Measurements from ENCODE around the gene TMEM214. TPM values are rescaled to one million over a fixed set of nuclear protein-coding genes. Genes with fewer than 3 reads are reported as not detected.

TMEM214 gene
- total RNA-seq (10 to 100 TPM; 22.0 to 24.6 TPM), total RNA-seq (17.5 to 71.0 (median 46.0) reads per million in 172 experiments)
- 33.4 TPM for polyA plus RNA-seq (2013, experiment 1 of 2)
- polyA plus RNA-seq (2013, experiment 2 of 2): 41.3 TPM

- Mint-ChIP-seq H3K9me3 (no peaks in the 10 kb centered on the region), H3K36me3 (ENCODE audit: low read depth) (peaks cover 48% of the 10 kb centered on the region), H3K27ac (peak within 1 kb of the TSS; percentile 83), H3K27me3 (no peaks in the 10 kb centered on the region), H3K4me3 (peak within 1 kb of the TSS; percentile 96), H3K4me1 (ENCODE audit: low read depth) (peaks cover 45% of the 10 kb centered on the region)
- intact Hi-C loops (cut with DNase I, micrococcal nuclease): loop anchor here (1.0 to 5.0 kb wide), 7 partner anchors 17 to 102 kb away; partner anchors contain the start of genes AGBL5 (in 1 of the 2), KHK (in 1 of the 2), MAPRE3 (in 1 of the 2) and OST4 (in 1 of the 2)
- H3K4me3 ChIP-seq (ENCODE audit: low read length): peak within 1 kb of the TSS; percentile 92
- ATAC-seq (ENCODE audit: poor library complexity): peak; percentile 94
- no peaks in the 10 kb centered on the region for H3K27me3 ChIP-seq (ENCODE audit: control insufficient read depth in 1 of 2, insufficient read depth in 2 of 2, low read length in 2 of 2)
- peaks cover 36% of the 10 kb centered on the region for H3K4me1 ChIP-seq (ENCODE audit: insufficient read depth, low read length)
- no peak for TF ChIP-seq CTCF (IDR thresholded peaks at IDR 0.05)
- H3K27ac ChIP-seq (ENCODE audit: low read depth in 1 of 2, low read length in 2 of 2): peak within 1 kb of the TSS; percentile 64 to 73
- ChIA-PET POLR2A (interaction anchor here (0.7 to 4.5 kb wide), 7 partner anchors 13 to 61 kb away, joined by 3 to 37 read pairs (median 4); partner anchors contain the start of genes AGBL5, KHK and OST4), CTCF (interaction anchor here (1.2 to 4.0 kb wide), 3 partner anchors 16 to 54 kb away, joined by 4 to 13 read pairs (median 4); partner anchors contain the start of genes AGBL5 and KHK)
- H3K9me3 ChIP-seq (ENCODE audit: control insufficient read depth in 1 of 2, insufficient read depth in 1 of 2, low read length in 2 of 2): no peaks in the 10 kb centered on the region
- peaks cover 28% of the 10 kb centered on the region for H3K36me3 ChIP-seq (ENCODE audit: insufficient read depth, low read length)
- DNase-seq: peak; percentile 55 to 86 (median 74)
Observed at GRCh38 chr2:27032495-27033252, at the start of gene TMEM214. Gene TMEM214, plus strand, starts transcription at chr2:27032965. Its CDS starts 51 bp downstream, at chr2:27033016.

GRCh38 chr2:26983746-26984145 is 49.0 kb upstream of the TMEM214 start:
- ChIA-PET POLR2A (no interaction called here), CTCF (interaction anchor here (0.6 to 1.8 kb wide), 2 partner anchors 11 to 114 kb away, joined by 3 to 10 read pairs; no protein-coding TSS in a partner anchor)
- no peak overlapping the region for H3K4me3 Mint-ChIP-seq
- no peak overlapping the region for H3K27ac ChIP-seq (ENCODE audit: low read depth in 1 of 2, low read length in 2 of 2)
- H3K27me3 Mint-ChIP-seq: no peaks in the 10 kb centered on the region
- H3K4me3 ChIP-seq (ENCODE audit: low read length): no peak overlapping the region
- H3K9me3 ChIP-seq (ENCODE audit: control insufficient read depth in 1 of 2, insufficient read depth in 1 of 2, low read length in 2 of 2): no peaks in the 10 kb centered on the region
- DNase-seq: no peak
- no peak overlapping the region for H3K27ac Mint-ChIP-seq
- H3K4me1 ChIP-seq (ENCODE audit: insufficient read depth, low read length): no peaks in the 10 kb centered on the region
- no peaks in the 10 kb centered on the region for H3K9me3 Mint-ChIP-seq
- no peaks in the 10 kb centered on the region for H3K36me3 Mint-ChIP-seq (ENCODE audit: low read depth)
- H3K36me3 ChIP-seq (ENCODE audit: insufficient read depth, low read length): no peaks in the 10 kb centered on the region
- intact Hi-C loops (cut with DNase I, micrococcal nuclease): no loop called here
- ATAC-seq (ENCODE audit: poor library complexity): no peak
- no peak for TF ChIP-seq CTCF (IDR thresholded peaks at IDR 0.05)
- no peaks in the 10 kb centered on the region for H3K4me1 Mint-ChIP-seq (ENCODE audit: low read depth)
- H3K27me3 ChIP-seq (ENCODE audit: control insufficient read depth in 1 of 2, insufficient read depth in 2 of 2, low read length in 2 of 2): no peaks in the 10 kb centered on the region

- Histone ChIP-seq H3K27ac (ENCODE audit: low read depth in 1 of 2, low read length in 2 of 2) (no peak overlapping the region), H3K9me3 (ENCODE audit: control insufficient read depth in 1 of 2, insufficient read depth in 1 of 2, low read length in 2 of 2) (no peaks in the 10 kb centered on the region), H3K27me3 (ENCODE audit: control insufficient read depth in 1 of 2, insufficient read depth in 2 of 2, low read length in 2 of 2) (no peaks in the 10 kb centered on the region), H3K36me3 (ENCODE audit: insufficient read depth, low read length) (no peaks in the 10 kb centered on the region), H3K4me1 (ENCODE audit: insufficient read depth, low read length) (no peaks in the 10 kb centered on the region), H3K4me3 (ENCODE audit: low read length) (no peak overlapping the region)
- ATAC-seq (ENCODE audit: poor library complexity) (no peak), DNase-seq (no peak)
- CTCF ChIA-PET: interaction anchor here (0.7 kb wide), 1 partner anchor 9 kb away, joined by 3 read pairs; no protein-coding TSS in a partner anchor
- Mint-ChIP-seq H3K4me3 (no peak overlapping the region), H3K4me1 (ENCODE audit: low read depth) (no peaks in the 10 kb centered on the region), H3K9me3 (no peaks in the 10 kb centered on the region), H3K27me3 (no peaks in the 10 kb centered on the region), H3K36me3 (ENCODE audit: low read depth) (no peaks in the 10 kb centered on the region), H3K27ac (no peak overlapping the region)
- POLR2A ChIA-PET: no interaction called here
- intact Hi-C loops (cut with DNase I, micrococcal nuclease): no loop called here
- TF ChIP-seq CTCF (IDR thresholded peaks at IDR 0.05): no peak
Observed at GRCh38 chr2:26985807-26986206, 47.0 kb upstream of the TMEM214 start.

All from CD4-positive, alpha-beta T cell (primary cell).